SK-N-MC (cell line): ENCODE measurements around the gene OTUD3.

Source experiments
- DNase-seq: peaks from one replicate; pipeline ENCODE4 v3.0.0-alpha.2; 2011; ENCODE audit warnings: low read depth, low spot score
- H3K27ac ChIP-seq: fragments of 200-600 bp; sonication (generic); 2 replicates; pipeline ENCODE4 v1.5.1; 2016; ENCODE audit warnings: mixed run types
- H3K36me3 ChIP-seq: fragments of 200-600 bp; sonication (generic); 2 replicates; pipeline ENCODE4 v1.6.1; 2017; ENCODE audit warnings: antibody characterized with exemption, low read length, mixed read lengths; ENCODE audit not compliant: insufficient read depth
- H3K4me3 ChIP-seq: fragments of 200-600 bp; sonication (generic); 2 replicates; pipeline ENCODE4 v1.5.1; 2016
- H3K9ac ChIP-seq: fragments of 200-600 bp; sonication (generic); 2 replicates; pipeline ENCODE4 v1.8.0; 2017; ENCODE audit warnings: mixed run types, mixed read lengths; ENCODE audit not compliant: insufficient read length
- H3K9me3 ChIP-seq: fragments of 200-600 bp; sonication (generic); 2 replicates; pipeline ENCODE4 v1.6.1; 2017; ENCODE audit warnings: low read depth, mild to moderate bottlenecking, antibody characterized with exemption, low read length, moderate library complexity, mixed read lengths
- EZH2 ChIP-seq: fragments of 200-600 bp; sonication (generic); IDR thresholded peaks from one replicate; pipeline ENCODE4 v1.6.1; 2017; ENCODE audit warnings: antibody characterized with exemption
- FOXP2 ChIP-seq: optimal IDR thresholded peaks from 2 replicates; pipeline ENCODE3; 2011; ENCODE audit warnings: mild to moderate bottlenecking, moderate library complexity; ENCODE audit not compliant: insufficient read depth; ENCODE audit errors: extremely low read length, control extremely low read depth
- POLR2AphosphoS5 ChIP-seq: IDR thresholded peaks from 2 replicates; pipeline ENCODE4 v1.6.1; 2012; ENCODE audit warnings: mild to moderate bottlenecking, low read depth, low read length, borderline replicate concordance

Gene OTUD3

DNA sequence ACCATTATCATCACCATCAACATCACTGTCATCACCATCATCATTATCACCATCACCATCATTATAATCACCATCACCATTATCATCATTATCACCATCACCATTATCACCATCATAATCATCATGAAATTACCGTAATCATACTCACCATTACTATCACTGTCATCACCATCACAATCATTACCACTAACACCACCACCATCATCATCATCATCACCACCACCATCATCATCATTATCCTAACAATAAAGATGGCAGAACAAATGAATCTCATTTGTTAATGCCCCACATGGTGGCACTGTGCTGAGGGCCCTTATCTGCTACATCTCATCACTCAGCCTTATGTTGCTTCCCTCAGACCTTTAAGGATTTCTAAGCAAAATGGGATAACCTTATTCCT, 50.7 kb downstream of the OTUD3 start:
- DNase-seq: no peak
- H3K4me3 ChIP-seq: no peak overlapping the region
- TF ChIP-seq FOXP2 (no peak), POLR2AphosphoS5 (no peak), EZH2 (no peak)
- no peak overlapping the region for H3K9ac ChIP-seq
- no peaks in the 10 kb centered on the region for H3K36me3 ChIP-seq
- no peak overlapping the region for H3K27ac ChIP-seq
- no peaks in the 10 kb centered on the region for H3K9me3 ChIP-seq

DNA sequence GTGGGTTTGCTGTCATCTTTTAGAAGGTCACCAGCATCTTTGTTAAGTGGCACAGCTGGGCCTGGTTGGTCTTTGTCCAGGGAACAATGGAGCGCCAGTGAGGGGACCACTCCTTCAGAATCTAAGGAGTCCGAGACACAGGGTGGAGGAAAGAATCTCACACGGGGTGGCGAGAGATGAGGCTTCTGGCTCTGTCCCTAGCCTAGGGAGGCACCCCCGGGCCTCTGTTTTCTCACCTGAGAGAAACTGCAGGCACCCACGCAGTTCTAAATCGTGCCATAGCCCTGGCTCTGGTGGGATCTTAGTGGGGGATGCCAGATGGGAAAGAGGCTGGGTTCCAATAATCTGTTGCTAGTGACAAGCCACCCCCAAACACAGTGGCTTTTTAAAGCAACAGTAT, 52.1 kb downstream of the OTUD3 start:
- Histone ChIP-seq H3K9ac (no peak overlapping the region), H3K36me3 (no peaks in the 10 kb centered on the region), H3K27ac (no peak overlapping the region), H3K9me3 (no peaks in the 10 kb centered on the region), H3K4me3 (no peak overlapping the region)
- DNase-seq: no peak
- TF ChIP-seq EZH2 (no peak), FOXP2 (no peak), POLR2AphosphoS5 (no peak)

- TF ChIP-seq EZH2 (no peak), FOXP2 (no peak), POLR2AphosphoS5 (no peak)
- Histone ChIP-seq H3K9me3 (no peaks in the 10 kb centered on the region), H3K27ac (no peak overlapping the region), H3K36me3 (no peaks in the 10 kb centered on the region), H3K4me3 (no peak overlapping the region), H3K9ac (no peak overlapping the region)
- DNase-seq: no peak
Measured at GRCh38 chr1:19936061-19936750, 54.0 kb downstream of the OTUD3 start.

DNA sequence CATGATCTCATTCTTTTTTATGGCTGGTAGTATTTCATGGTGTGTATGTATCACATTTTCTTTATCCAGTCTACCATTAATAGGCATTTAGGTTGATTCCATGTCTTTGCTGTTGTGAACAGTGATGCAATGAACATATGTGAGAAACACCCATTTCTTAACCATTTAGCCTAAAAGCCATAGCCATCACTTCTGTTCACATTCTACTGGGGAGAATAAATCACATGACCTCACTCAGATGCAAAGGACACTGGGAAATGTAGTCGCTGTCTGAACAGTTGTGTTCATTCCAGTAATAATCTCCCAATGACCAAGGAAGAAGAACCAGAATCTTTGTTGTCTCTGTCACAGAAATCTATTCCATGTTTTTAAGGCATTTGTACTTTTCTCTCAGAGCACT, 56.3 kb downstream of the OTUD3 start:
- no peak for TF ChIP-seq FOXP2
- no peak for TF ChIP-seq EZH2
- no peak for TF ChIP-seq POLR2AphosphoS5
- Histone ChIP-seq H3K9me3 (no peaks in the 10 kb centered on the region), H3K27ac (no peak overlapping the region), H3K9ac (no peak overlapping the region), H3K36me3 (no peaks in the 10 kb centered on the region), H3K4me3 (no peak overlapping the region)
- DNase-seq: no peak

- Histone ChIP-seq H3K27ac (no peak overlapping the region), H3K4me3 (no peak overlapping the region), H3K9me3 (no peaks in the 10 kb centered on the region), H3K36me3 (no peaks in the 10 kb centered on the region), H3K9ac (no peak overlapping the region)
- TF ChIP-seq FOXP2 (no peak), EZH2 (no peak), POLR2AphosphoS5 (no peak)
- DNase-seq: no peak
Measured at GRCh38 chr1:19940486-19941205, 58.5 kb downstream of the OTUD3 start.

DNA sequence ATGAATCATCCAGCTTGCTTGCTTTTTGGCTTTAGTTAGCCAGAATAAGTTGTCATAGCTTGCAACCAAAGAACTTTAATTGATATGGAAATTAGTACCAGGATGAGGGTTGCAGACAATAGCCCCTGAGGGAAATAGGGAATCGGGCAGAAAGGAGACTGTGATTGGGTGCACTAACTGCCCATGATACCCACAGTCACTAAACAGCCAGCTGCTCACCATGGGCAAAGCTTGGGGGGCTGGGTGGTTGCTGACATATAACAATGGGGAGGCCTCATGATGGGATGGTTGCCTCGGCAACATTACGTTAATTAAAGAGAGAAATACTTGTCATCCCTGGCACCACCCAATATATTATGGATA, 59.0 kb downstream of the OTUD3 start:
- Histone ChIP-seq H3K36me3 (no peaks in the 10 kb centered on the region), H3K4me3 (no peak overlapping the region), H3K9me3 (no peaks in the 10 kb centered on the region), H3K27ac (no peak overlapping the region), H3K9ac (no peak overlapping the region)
- TF ChIP-seq EZH2 (no peak), FOXP2 (no peak), POLR2AphosphoS5 (no peak)
- no peak for DNase-seq

GRCh38 chr1:19942088-19942487, 59.9 kb downstream of the OTUD3 start:
- Histone ChIP-seq H3K9ac (no peak overlapping the region), H3K27ac (no peak overlapping the region), H3K36me3 (no peaks in the 10 kb centered on the region), H3K4me3 (no peak overlapping the region), H3K9me3 (no peaks in the 10 kb centered on the region)
- TF ChIP-seq FOXP2: no peak
- DNase-seq: no peak

GRCh38 chr1:19942657-19943056, 60.5 kb downstream of the OTUD3 start:
- Histone ChIP-seq H3K4me3 (no peak overlapping the region), H3K9ac (no peak overlapping the region), H3K9me3 (no peaks in the 10 kb centered on the region), H3K27ac (no peak overlapping the region), H3K36me3 (no peaks in the 10 kb centered on the region)
- DNase-seq: no peak
- TF ChIP-seq EZH2: no peak
- TF ChIP-seq POLR2AphosphoS5: no peak
- no peak for TF ChIP-seq FOXP2
